Measurements from ENCODE around the gene P4HA2.

Gene P4HA2

GRCh38 chr5:132215329-132215728 lies 12.3 kb downstream of the P4HA2 start:
- no peak overlapping the region for H3K4me3 ChIP-seq (ENCODE audit: low read length)
- TF ChIP-seq CTCF (IDR thresholded peaks at IDR 0.05; ENCODE audit: insufficient read depth, low read depth, low read length, missing control alignments) = no peak
- DNase-seq (ENCODE audit: low read depth) = peak; percentile 99

- no peak overlapping the region for H3K4me3 ChIP-seq (ENCODE audit: low read length)
- no peak for DNase-seq (ENCODE audit: low read depth)
- no peak for TF ChIP-seq CTCF (IDR thresholded peaks at IDR 0.05; ENCODE audit: insufficient read depth, low read depth, low read length, missing control alignments)
These were observed 13.2 kb downstream of the P4HA2 start for GRCh38 chr5:132214491-132214890.

- no peak for TF ChIP-seq CTCF (IDR thresholded peaks at IDR 0.05; ENCODE audit: insufficient read depth, low read depth, low read length, missing control alignments)
- no peak for DNase-seq (ENCODE audit: low read depth)
- no peak overlapping the region for H3K4me3 ChIP-seq (ENCODE audit: low read length)
These were observed 14.0 kb downstream of the P4HA2 start for GRCh38 chr5:132213666-132214065.

- TF ChIP-seq CTCF (IDR thresholded peaks at IDR 0.05; ENCODE audit: insufficient read depth, low read depth, low read length, missing control alignments) = no peak
- no peak for DNase-seq (ENCODE audit: low read depth)
- H3K4me3 ChIP-seq (ENCODE audit: low read length) = no peak overlapping the region
These were observed 15.9 kb downstream of the P4HA2 start for GRCh38 chr5:132211787-132212186.

GRCh38 chr5:132210944-132211343 lies 16.7 kb downstream of the P4HA2 start:
- no peak overlapping the region for H3K4me3 ChIP-seq (ENCODE audit: low read length)
- no peak for TF ChIP-seq CTCF (IDR thresholded peaks at IDR 0.05; ENCODE audit: insufficient read depth, low read depth, low read length, missing control alignments)
- DNase-seq (ENCODE audit: low read depth) = no peak

- TF ChIP-seq CTCF (IDR thresholded peaks at IDR 0.05; ENCODE audit: insufficient read depth, low read depth, low read length, missing control alignments) = no peak
- DNase-seq (ENCODE audit: low read depth) = no peak
These were observed 17.6 kb downstream of the P4HA2 start for GRCh38 chr5:132209901-132210545.

GRCh38 chr5:132209131-132209530 lies 18.5 kb downstream of the P4HA2 start:
- H3K4me3 ChIP-seq (ENCODE audit: low read length) = no peak overlapping the region
- no peak for DNase-seq (ENCODE audit: low read depth)
- TF ChIP-seq CTCF (IDR thresholded peaks at IDR 0.05; ENCODE audit: insufficient read depth, low read depth, low read length, missing control alignments) = no peak

More at GRCh38 chr5:132209901-132210545, 17.6 kb downstream of the P4HA2 start:
- H3K4me3 ChIP-seq (ENCODE audit: low read length) = no peak overlapping the region
